GM21381 (cell line): Measurements from ENCODE around the gene OSBPL7.

Source experiments
- ATAC-seq: cut with Tn5 transposase; IDR thresholded peaks from one replicate; pipeline ENCODE4 v1.9.1; 2021; ENCODE audit warnings: mild to moderate bottlenecking, moderate library complexity; ENCODE audit not compliant: unreplicated experiment

OSBPL7 gene

DNA sequence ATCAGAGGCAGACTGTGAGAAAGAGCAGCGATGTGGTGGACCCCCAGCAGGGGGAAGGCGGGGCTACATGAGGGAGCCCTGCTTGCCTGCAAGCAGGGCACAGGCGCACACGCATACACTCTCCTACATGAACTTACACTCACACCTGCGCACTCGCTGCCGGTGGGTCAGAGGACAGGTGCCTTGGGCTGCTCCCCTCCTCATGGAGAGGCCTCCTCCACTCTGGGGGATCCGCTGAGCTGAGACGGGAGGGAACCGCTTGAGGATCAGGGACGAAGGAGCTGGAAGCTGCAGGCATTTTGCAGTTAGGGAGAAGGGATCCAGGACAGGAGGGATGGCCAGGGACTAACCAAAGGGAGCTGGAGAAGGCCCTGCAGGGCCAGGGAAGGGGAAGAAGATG is 14.2 kb downstream of the OSBPL7 start:
- ATAC-seq: no peak

DNA sequence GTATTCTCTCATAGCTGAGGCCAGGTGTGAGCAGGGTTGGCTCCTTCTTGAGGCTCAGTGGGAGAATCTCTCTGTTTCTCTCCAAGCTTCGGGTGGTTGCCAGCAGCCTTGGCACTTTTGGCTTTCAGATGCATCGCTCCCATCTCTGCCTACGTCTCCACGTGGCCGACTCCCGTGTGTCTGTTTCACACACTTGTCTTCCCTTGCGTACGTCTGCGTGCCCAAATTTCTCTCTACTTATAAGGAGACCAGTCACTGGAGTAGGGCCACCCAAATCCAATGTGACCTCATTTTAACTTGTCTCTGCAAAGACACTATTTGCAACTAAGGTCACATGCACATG is 14.7 kb downstream of the OSBPL7 start:
- no peak for ATAC-seq

DNA sequence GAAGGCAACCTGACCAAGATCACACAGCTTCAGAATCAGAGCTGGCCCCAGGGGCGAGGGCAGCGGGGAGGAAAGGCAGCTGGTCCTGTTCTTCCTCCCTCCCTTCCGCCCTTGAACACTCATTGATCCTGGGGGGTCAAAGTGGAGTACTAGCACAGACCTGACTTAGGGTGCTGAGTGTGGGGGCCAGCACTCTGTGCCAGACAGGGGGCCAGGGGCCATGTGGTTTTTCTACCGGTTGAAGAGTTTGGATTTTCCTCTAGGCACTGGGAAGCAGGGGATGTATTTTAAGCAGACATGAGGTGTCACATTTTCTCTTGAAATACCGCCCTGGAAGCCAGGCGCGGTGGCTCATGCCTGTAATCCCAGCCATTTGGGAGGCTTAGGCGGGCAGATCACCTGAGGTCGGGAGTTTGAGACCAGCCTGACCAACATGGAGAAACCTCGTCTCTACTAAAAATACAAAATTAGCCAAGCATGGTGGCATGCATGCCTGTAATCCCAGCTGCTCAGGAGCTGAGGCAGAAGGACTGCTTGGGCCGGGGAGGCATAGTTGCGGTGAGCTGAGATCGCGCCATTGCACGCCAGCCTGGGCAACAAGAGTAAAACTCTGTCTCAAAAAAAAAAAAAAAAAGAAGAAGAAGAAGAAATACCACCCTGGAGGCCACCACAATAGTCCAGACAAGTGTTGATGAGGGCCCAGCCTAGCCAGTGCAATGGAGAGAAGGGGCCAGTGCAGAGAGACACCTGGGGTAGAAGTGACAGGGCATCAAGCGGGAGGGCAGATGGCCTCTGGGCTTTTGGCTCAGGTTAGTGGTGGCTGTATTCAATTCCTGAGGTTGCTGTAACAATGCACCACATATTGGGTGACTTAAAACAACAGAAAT is 15.3 kb downstream of the OSBPL7 start:
- no peak for ATAC-seq

DNA sequence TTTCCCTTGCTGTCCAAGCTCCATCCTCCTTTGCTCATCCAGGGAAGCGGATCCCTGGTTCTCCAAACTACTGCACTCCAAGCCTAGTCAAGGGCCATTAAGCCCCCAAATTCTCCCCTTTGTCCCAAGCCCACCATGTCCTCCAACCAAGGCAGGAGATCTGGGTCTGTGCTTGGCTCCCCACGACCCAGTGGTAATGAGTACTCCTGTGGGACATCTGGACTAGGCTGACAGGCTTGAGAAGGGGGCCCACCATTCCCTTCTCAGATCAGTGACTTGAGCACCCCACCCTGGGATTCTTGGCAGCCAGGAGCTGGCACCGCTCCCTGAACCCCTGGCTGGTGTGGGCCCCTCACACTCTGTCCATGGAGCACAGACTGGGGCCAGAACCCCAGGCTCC is 17.1 kb downstream of the OSBPL7 start:
- ATAC-seq: no peak

DNA sequence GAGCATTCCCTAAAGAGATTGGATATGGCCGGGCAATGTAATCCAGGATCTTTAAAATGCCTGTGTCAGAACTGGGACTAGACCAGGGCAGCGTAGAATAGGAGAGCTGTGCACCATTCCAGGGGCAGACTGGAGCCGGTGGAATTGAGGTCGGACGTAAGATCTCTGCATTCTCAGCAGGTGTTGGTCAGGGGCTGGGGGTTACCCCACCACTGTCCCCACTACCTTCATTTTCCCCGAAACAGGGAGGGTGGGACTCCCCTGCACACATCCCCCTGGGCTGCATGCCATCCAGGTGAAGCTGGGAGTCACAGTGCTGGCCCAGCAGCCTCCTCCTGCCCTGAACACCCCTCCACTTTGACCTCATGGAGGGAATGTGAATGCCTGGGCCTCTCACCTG is 17.8 kb downstream of the OSBPL7 start:
- no peak for ATAC-seq

DNA sequence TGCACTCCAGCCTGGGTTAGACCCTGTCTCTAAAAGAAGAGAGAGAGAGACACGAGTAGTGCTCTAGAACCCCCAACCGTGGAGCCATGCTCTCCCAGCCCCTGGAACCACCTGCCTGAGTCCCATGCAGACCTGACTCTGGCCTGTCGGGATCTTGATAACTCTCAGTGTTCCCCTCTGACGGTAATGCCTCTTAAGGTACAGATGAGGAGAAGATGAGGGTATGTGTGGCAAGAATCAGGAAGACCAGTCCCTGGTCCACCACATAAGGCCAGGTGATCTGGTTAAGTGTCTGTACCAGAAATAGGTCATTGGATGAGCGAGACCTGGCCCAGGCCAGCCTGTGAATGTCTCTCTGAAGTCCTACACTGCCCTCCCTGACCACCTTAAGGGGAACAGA is 18.4 kb downstream of the OSBPL7 start:
- ATAC-seq: no peak

DNA sequence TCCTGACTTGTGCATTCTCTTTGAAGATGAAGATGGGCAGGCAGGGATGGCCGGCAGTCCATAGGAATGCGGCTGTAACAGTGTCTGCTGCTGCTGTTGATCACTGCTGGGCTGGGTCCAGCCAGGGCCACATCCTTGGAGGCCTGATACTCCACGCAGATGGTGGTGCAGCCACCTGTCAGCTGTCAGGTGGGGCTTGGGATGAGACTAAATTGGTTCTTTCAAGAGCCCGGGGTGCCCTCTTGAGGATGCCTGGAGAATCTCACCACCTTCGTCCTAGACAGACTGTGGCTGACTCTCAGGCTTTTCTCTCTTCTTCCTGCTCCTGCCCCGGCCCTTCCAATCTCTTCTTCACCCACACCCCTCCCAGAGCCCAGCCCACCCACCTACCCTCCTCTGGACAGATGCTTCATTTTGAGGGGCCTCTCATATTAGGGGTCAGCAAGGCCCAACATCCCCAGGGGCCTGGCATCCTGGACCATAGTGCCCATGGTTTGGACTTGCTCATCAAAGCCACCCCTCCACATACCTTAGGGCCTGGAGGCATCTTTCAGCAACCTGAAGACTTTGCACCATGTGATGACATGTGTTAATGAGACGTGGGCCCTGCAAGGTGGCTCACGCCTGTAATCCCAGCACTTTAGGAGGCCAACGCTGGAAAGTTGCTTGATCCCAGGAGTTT is 19.1 kb downstream of the OSBPL7 start:
- ATAC-seq: no peak

DNA sequence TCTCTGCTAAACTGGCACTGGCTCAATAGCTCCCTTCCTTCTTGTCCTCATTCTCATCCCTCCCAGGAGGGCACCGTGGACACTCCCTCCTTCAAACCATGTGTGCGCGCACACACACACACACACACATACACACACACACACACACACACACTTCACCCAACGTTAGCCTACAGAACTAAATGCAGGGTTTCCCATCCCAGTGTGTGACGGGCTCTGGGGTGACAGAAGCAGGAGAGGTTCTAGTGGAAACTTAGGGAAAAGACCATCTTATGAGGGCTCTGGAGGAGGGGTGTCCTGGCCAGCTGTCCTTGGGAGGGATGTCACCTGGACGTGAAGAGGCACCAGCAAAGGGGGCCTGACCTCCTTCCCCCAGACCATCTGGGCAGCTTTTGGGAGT is 19.7 kb downstream of the OSBPL7 start:
- no peak for ATAC-seq

DNA sequence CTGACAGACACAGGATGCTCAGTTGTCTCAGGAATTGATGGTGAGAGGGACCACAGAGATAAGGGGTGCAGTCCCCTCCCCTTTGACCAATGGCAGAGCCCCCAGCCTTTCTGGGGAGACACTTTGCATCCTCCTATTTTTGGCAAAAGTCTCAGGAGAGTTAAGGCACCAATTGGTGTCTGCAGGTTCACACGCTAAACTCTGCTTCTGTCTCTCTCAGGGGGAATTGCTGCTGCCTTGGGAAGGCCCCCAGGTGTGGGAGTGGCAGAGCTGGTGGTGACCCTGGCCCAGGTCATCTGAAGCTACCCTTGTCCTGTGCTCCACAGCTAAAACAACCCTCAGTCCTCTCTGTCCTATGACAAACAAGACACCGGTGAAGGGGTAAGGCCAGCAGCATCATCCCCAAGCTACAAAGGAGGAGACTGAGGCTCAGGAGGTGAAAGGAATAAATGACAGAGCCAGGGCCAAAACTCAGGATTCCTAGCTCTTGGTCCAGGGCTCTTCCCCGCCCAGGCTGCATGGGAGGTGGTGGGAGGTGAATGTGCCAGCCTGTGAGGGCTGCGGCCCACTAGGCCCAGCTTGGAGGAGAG is 20.3 kb downstream of the OSBPL7 start:
- no peak for ATAC-seq

DNA sequence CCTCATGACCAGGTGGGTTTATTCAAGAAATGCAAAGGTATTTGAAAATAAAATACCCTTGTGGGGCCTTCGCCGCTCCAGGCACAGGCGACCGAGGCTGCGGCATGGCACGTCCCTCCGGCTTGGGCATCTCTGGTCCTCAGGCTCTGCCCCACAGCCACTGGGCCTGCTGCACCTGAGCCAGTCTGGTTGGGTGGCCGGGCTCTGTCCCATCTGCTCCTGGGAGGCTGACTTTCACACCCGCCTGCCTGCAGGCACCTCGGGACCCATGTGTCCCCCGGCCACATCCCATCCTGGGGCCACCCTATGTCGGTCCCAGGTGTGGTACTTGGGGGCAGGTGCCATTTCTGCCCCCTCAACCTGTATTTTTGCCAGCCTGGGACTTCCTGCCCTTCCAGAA is 20.9 kb downstream of the OSBPL7 start:
- ATAC-seq: no peak

DNA sequence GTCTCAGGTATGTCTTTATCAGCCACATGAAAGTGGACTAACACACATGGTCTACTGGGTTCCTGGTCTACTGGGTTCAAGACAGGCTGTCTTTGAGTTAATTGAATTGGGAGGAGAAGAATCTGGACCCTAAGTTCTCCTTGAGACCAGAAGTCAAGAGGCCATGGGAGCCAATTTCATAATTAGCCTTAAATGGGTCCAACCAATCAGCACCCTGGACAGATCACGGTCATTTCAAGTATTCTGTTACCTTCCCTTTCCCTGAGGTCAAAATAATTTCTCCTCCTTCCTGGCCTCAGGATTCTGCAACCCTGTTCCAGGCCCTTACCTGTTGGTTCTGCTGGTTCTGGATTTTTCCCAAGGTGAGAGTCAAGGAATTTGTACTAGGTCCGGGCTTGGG is 23.8 kb downstream of the OSBPL7 start:
- no peak for ATAC-seq

DNA sequence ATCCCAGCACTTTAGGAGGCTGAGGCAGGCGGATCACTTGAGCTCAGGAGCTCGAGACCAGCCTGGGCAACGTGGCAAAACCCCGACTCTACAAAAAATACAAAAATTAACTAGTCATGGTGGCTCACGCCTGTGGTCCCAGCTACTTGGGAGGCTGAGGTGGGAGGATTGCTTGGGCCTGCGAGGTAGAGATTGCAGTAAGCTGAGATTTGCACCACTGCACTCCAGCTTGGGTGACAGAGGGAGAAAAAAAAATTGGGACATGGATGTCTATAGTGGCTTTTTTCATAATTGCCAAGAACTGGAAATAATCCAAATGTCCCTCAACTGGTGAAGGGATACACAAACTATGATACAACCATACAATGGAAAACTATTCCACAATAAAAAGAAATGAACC is 28.6 kb downstream of the OSBPL7 start:
- no peak for ATAC-seq

DNA sequence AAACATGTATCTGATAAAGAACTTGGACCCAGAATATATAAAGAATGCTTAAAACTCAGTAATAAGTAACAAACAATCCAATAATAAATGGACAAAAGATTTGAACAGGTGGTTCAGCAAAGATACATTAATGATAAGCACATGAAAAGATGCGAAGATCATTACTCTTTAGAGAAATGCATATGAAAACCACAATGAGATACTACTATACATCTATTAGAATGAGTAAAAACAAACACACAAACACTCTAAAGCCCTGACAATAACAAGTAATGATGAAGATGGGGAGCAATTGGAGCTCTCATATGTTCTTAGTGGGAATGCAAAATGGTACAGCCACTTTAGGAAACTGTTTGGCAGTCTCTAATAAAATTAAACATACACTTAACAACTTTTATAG is 29.1 kb downstream of the OSBPL7 start:
- no peak for ATAC-seq

DNA sequence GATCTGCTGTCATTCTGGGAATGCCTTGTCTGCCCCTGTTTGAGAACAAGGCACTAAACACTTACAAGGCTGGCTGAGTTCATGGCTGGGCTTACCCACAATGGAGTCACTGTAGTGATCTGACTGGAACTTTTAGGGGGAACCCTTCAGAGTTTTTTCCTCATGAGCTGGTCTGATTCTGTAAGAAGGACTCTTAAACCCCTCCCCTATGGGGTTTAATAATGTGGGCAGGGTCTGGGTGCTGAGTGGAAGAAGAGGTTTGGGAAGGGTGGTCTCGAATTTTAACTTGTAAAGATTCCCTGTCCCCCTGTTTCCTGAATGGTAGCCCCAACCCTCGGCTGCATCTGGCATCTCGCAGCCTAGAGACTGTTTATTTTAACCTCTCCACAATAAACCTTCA is 30.6 kb downstream of the OSBPL7 start:
- ATAC-seq: no peak

DNA sequence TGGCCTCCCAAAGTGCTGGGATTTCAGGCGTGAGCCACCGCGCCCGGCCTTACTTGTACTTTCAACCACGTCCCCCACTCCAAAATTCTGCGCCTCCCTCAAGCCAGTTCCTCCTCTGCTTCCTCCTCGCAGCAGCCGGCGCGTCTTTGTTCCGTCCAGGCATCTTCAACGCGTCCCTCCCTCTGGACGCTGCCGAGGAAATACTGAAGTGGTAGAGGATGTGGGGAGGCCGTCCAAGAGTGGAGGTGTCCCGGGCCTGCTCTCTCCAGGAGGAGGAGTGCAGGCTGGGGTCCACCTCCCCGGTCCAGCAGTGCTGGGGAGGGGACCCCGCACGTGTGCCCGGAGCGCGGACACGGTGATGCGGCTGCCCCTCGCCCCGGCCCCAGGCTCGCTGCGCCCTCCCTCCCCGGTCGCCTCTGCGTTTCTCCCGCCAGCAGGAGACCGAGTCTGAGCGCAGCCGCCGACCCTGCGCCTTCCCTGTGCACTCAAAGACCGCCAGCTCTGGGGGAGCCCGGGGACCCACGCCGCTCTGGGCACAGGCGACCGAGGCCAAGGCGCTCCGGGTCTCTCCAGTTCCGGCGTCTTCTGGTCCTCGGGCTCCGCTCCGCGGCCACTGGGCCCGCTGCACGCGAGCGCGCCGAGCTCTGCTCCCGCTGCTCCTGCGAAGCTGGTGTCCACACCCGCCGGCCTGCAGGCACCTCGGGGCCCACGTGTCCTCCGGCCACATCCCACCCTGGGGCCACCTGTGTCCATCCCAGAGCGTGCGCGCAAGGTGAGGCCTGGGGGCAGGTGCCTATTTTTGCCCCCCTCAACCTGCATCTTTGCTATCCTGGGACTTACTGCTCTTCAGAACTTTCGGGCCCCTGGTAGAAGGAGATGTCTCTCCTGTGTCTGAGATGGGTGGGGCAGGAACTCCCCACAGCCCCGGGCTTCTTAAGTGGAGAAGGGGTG is 31.7 kb downstream of the OSBPL7 start:
- no peak for ATAC-seq

DNA sequence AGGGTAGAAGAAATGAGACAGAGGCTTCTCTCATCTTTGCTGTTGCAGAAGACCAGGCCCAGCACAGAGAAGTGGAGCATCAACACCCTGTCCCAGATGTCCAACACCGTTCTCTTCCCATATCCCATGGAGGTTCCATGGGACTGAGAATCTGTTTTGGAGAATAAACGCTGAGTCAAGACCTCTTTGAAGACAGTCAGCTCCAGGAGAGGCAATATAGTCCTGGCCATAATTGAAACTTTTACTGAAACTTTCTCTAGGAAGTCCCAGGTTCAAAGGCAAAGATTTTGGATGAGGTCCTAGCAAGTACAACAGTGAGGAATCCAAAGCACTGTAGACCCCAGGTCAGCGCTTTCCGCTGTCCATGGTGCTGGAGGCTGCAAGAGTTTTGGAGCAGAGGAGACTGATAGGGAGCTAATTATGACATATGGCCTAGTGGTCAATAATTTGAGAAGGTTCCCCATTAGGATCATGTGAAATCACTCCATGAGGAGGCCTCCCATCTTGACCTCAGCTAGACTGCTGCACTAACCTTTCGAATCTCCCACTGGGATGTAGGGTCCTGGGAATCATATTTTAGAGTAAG is 36.0 kb downstream of the OSBPL7 start:
- no peak for ATAC-seq

DNA sequence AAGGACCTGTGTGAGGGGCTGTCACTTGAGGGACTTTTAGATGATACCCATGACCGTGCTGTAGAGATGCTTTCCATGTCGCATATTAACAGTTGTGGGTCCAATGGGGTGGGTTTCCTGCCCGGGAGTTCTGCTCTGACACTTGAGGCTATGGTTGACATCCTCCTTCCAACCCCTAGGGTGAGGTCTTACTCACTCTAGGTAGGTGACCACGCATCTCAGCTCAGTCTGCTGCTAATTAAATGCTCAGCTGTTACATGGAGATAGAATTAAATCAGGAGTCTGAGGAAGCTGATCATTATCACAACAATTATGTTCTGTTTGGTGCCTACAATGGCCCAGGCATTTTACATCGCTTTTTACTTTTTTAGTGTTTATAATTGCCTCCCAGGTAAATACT is 40.2 kb downstream of the OSBPL7 start:
- no peak for ATAC-seq

DNA sequence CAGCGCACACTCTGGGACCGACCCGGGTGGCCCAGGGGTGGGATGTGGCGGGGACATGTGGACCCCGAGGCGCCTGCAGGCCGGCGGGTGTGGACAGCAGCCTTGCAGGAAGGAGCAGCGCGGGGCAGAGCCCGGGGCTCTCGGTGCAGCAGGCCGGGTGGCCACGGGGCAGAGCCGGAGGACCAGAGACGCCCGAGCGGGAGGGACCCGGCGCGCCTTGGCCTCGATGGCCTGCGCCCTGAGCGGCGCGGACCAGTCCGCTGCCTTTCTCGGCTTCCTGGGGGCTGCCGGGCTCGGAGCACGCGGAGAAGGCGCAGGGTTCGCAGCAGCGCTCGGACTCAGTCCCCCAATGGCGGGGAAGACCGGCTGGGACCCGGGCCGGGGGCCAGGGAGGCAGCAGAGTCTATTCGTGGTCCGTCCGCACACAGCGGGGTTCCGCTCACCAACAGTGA is 43.4 kb downstream of the OSBPL7 start:
- no peak for ATAC-seq

DNA sequence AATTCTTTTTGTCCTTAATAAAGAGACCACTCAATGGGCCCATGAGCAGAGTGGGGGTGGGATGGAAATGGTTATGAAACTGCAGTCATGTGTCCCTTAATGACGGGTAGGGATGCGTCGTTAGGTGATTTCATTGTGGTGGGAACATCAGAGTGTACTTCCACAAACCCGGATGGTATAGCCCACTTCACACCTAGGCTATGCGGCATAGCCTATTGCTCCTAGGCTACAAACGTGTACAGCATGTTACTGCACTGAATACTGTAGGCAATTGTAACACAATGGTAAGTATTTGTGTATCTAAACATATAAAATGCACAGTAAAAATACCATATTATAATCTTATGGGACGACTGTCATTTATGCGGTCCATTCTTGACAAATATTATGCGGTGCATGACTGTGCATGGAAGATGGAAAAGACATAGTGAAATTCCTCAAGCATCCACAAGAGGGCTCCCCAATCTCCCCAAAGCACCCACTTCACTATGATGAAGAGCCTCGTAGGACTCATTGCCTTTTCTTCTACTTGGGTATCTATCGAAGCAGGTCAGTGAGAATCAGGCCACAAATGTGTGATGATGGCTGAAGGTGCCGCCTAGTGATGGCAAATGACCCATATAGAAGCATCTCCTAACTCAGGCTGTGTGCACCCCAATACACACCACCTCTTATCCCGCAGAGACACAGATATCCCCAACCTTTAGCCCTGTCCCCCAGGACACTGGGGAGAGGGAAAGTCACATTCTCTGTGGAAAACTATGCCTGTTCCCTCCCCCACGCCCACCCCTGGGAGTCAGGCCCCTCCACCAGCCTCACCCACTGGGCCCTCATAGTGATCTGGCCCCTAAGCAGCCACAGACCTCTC is 45.0 kb downstream of the OSBPL7 start:
- ATAC-seq: no peak
